HG03520 (cell line): ENCODE data around the gene SH3GLB2.

Experiments
- ATAC-seq: cut with Tn5 transposase; IDR thresholded peaks from one replicate; pipeline ENCODE4 v1.9.1; 2021; ENCODE audit warnings: mild to moderate bottlenecking, moderate library complexity; ENCODE audit not compliant: unreplicated experiment

SH3GLB2 gene

DNA sequence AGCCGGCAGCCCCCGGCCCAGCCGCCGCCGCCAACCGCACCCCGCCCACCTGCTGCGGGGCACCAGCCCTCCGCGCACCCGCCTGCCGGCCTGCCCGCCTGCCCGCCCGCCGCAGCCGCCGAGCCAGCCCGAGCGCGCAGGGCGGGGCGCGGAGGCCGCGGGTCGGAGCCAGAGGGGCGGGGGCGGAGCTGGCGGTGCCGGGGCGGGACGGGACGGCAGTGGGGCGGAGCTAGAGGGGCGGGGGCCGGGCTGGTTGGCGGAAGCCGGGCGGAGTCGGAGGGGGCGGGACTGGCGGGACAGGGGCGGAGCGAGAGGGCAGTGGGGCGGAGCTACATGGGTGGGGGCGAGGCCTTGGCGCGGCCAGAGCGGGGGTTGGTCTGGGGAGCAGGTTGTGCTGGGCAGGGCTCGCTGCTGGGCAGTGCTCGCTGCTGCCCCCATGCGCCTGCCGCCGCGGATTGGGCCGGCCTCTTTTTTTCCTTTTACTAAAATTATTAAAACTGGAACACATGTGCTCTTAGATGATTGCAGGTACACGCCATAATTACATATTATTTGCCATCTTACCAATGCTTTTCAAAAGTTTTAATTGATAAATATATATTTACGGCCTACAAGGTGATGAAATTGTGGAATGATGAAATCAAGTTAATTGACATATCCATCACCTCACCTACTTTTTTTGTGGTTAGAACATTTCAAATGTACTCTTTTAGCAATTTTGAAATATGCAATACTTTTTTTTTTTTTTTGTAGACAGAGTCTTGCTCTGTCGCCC is at the start of gene SH3GLB2:
TSS of gene SH3GLB2 (minus strand) at position 140 of the 775 bp plus-strand sequence. CDS start 177 bp downstream, outside the sequence.
- peak; percentile 58 for ATAC-seq

DNA sequence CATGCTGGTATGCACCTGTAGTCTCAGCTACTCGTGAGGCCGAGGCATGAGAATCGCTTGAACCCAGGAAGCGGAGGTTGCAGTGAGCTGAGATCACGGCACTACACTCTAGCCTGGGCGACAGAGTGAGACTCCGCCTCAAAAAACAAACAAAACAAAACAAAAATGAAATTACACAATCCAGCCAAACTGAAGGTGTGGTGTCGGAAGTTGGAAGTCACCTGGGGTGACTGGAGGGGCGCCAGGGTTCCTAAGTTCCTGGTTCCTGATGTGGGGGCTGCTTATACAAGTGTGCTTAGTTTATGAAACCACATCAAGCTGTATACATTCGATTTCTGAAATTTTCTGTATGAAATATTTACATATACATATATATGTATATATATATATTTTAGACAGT is 49.1 kb upstream of the SH3GLB2 start:
- no peak for ATAC-seq

DNA sequence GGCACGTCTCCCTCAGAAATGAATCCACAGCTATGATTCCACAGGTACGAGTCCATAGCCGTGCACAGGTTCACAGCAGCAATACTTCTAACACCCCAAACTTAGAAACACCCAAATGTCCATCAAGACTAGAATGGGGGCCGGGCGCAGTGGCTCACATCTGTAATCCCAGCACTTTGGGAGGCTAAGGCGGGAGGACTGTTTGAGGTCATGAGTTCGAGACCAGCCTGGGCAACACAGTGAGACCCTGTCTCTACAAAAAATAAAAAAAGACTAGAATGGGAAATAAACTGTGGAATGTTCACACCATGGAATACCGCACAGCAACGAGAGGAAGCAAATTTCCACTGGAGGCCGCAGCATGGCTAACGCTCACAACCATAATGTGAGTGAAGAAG is 48.5 kb upstream of the SH3GLB2 start:
- ATAC-seq, result no peak

DNA sequence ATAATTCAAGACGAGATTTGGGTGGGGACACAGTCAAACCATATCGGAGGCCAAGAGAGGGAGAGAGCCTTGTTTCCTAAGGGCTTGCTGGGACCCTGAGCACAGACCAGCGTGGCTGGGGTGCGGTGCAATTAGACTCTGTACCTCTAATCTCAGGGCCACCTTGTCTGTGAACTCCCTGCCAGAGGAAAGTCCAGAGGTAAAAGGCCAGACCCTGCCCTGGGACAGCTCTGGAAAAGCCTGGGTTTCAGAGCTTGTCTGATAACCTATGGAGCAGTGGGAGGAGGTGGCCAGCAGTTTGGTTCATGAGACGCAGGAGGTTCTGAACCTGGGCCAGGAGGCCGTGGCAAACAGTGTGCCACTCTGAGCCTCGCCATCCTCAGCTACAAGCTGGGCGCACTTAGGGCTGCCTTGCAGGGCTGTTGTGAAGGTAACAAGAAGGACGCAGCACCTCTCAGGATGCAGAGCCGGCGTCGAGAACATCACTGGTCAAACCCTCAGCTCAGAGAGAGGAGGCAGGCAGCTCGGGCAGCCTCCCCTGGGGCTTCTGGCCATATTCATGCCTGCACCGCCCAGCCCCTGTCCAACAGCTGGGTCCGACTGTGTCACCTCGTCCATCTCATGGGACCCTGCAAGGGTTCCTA is 48.0 kb upstream of the SH3GLB2 start:
- ATAC-seq, result no peak

DNA sequence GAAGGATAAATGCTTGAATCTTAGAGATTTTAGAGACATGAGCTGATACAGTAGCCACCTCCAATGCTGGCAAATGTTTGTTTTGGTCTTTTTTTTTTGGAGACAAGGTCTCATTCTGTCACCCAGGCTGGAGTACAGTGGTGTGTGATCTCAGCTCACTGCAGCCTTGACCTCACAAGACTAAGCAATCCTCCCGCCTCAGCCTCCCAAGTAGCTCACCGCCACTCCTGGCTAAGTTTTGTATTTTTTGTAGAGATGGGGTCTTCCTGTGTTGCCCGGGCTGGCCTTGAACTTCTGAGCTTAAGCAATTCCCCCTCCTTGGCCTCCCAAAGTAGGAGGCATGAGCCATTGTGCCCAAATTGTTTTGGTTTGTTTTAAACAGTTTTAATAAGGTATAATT is 46.0 kb upstream of the SH3GLB2 start:
- ATAC-seq, result no peak

DNA sequence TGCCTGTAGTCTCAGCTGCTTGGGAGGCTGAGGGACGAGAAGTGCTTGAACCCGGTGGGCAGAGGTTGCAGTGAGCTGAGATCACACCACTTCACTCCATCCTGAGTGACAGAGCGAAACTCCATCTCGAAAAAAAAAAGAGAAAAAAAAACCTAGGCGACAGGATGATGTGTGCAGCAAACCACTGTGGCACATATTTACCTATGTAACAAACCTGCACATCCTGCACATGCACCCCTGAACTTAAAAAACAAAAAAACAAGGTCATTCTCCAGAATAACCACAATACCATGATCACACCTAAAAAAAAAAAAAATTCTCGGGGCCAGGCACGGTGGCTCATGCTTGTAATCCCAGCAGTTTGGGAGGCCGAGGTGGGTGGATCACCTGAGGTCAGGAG is 45.3 kb upstream of the SH3GLB2 start:
- ATAC-seq, result no peak

DNA sequence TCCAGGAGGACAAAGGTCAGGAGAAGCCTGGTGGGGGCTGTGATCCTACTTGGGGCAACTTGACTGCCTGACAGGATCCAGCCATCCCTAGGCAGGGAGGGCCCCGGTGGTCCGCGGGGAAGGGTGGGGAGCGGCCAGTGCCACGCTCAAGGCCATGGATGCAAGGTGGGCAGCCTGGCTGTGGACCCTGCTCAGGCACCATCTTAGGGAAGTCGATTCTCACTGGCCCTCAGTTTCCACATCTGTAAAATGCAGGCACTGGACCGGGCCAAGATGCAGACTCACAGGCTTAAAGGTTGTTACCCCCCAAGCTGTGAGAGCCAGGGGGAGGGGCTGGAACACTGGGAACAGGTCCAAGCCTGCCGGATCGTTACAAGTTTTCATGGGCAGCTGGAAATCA is 44.0 kb upstream of the SH3GLB2 start:
- no peak for ATAC-seq

DNA sequence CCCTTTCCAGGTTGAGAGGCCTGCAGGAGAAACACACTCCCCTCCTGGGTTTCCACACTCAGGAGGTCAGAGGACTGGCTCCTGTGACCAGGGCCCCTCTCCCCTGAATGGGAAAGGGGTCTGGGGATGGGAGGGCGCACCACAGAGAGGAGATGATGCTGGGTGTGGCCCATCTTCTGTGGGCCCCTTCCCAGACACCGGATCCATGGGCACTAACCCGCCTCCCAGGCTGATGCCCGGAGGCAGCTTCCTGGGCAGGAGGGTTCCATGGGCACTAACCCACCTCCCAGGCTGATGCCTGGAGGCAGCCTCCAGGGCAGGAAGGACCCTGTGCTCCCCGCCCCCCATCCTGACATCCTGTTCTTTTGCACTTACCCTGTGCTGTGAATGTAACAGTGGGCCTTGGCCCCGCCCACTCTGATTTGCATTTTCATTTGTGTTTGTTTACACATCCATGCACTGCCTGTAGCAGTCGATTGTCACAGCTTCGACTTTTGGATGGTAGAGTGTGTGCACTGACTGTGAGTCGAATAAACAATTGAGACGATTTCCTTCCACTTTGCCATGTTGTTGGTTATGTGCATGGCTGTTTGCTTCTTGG is 43.5 kb upstream of the SH3GLB2 start:
- no peak for ATAC-seq

DNA sequence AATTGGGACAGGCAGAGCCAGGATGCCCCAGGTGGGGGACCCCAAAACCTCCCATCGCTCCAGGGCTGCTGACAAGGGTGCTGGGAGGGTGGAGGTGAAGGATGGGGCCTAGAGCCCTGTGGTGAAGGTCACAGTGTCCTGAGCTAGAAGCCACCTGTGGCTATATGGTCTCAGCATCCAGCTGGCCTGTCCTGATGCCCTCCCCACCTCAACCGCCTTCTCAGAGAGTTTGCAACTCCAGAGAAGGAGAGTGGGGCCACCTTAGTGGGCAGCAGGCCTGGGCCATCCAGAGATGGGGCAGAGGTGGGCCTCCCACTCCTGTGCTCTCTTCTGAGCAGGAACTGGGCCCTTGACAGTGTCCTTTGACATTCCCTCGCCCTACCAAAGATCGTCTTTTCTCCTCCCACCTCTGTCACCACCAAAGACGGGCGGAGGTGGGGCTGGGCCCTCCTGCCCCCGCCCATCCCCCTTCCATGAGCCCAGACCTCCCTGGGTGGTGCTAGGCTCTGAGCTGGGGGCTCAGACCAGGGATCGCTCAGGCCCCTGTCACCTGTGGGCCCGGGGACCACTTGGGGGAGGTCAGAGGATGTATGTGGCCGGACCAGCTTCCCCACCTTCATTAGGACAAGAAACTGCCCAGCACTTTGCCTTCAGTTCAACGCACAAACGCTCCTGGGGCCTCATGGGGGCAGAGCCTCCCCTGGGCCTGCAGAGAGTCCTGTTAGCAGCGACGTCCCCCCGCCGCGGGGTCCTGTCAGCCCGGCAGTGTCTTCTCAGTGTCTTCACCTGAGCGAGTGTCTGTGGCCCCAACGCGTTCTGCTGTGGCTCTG is 42.8 kb upstream of the SH3GLB2 start:
- no peak for ATAC-seq

DNA sequence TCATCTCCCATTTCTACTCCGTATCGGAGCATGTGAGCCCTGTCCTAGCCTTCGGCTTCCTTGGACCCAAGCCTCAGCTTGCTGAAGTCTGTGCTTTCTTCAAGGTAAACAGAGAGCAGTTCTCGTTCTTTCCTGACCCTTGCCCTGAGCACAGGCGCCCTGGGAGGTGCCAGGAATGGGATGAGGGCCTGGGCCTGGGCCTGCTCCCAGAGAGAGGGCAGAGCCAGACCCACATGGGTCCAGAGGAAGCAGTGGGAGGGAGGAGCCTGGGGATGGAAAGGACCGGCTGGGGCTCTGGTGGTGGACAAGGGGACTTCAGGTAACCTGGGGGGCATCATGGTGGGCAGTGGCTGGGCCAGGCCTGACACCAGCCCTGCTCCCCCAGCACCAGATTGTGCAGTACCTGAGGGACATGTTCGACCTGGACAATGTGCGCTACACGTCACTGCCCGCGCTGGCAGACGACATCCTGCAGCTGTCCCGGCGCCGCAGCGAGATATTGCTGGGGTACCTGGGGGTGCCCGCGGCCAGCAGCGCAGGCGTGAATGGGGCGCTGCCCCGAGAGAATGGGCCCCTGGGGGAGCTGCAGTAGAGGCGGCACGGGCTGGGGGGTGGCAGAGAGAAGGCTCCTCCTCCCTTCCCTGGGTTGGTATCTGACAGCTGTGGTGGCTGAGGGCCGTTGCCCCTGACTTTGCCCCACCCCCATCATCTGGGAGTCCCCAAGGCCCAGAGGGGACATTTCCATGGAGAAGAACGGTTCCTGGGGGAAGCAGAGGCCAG is 41.9 kb upstream of the SH3GLB2 start:
- no peak for ATAC-seq

DNA sequence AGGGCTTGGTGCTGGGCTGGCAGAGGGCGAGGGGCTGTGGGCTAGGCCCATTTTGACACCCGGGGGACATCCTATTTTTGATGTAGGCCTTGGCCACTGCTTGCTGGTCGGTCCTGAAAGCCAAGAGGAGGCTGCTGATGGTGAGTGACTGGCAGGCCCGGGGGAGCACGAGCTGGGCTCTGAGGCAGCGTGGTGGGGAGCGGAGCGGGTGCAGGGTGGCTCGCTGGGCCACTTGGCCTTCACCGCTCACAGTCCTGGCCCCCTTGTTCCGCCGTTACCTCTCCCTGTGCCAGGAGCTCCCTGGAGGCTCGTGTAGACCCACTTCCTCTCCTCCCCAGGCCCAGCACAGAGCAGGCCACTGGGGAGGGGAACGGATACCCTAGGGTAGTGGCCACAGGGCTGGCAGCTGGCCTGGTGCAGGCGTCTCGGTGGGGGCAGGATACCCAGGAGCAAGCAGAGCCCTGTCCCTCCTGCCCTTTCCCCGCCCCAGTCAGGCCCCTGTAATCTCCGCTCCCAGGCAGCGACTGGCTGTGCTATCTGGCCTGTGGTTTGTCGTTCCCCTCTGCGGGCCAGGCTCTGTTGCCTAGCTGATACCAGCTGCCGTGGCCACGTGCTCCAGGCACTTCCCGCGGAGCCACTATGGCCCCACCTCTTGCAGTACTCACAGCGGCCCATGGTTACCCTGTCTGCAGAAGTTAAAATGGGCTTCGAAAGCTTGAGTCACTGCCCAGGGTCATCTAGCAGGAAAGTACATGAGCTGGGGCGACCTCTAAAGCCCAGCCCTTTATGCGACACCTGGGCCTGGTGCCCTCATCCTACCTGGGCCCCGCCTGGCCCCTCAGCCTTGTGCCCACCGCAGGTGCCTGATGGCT is 41.1 kb upstream of the SH3GLB2 start:
- no peak for ATAC-seq

DNA sequence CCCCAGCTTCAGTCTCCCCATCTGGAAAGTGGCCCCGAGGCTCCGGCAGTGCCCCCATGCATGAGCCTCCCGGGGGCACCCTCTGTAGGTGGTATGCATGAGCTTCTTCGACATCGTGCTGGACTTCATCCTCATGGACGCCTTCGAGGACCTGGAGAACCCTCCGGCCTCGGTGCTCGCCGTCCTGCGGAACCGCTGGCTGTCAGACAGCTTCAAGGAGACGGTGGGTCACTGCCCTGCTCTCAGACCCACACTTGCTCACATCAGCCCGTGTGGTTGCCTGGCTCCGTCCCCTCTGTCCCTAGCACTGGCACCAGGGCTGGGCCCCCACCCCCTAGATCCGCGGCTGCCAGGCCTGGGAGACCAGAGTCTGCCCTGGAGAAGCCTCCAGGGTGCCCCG is 40.0 kb upstream of the SH3GLB2 start:
- no peak for ATAC-seq

DNA sequence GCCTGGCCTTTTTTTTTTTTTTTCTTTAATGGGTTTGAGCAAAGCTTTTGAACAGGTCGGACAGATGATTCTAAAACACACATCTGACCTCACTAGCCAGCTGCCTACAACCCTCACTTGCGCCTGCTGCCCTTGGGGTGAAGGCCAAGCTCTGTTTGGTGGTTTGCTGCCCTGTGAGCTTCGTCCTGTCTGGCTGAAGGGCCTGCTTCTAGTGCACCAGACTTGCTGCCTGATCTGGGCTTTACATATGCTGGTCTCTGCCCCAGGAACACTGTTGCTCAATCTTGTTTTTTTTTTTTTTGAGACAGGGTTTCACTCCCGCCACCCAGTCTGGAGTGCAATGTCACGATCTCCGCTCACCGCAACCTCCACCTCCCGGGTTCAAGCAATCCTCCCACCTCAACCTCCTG is 36.4 kb upstream of the SH3GLB2 start:
- no peak for ATAC-seq

DNA sequence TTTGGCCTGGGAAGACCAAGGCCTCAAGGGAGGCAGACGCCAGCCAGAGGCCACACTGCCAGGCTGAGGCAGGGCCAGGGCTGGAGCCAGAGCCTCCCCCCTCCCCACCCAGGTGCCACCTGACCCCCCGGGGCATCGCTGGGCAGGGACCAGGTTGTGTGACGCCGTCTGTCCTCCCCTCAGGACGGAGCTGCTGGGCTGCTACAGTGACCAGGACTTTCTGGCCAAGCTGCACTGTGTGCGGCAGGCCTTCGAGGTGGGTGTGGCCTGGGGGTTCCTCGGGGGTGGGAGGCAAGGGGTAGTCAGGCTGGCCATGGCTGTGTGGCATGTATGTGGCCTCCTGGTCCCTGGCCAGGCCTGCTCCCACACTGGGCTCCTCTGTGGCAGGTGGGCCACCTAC is 34.9 kb upstream of the SH3GLB2 start:
- no peak for ATAC-seq

DNA sequence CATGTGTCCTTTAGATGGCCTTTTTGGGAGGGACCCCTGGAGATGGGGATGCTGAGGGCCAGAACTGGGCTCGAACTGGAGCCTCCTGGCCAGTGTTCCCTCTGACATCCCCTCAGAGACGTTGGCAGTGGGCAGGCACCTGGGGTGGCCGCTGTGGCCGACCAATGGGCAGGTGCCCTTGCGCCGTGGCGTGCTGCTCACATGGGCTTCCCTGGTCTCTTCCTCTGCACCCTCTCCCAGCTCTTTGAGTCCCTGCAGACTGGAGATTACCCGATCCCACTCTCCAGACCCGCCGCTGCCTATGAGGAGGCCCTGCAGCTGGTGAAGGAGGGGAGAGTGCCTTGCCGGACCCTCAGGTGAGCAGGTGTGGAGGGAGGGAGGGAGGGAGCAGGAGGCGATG is 32.9 kb upstream of the SH3GLB2 start:
- no peak for ATAC-seq

DNA sequence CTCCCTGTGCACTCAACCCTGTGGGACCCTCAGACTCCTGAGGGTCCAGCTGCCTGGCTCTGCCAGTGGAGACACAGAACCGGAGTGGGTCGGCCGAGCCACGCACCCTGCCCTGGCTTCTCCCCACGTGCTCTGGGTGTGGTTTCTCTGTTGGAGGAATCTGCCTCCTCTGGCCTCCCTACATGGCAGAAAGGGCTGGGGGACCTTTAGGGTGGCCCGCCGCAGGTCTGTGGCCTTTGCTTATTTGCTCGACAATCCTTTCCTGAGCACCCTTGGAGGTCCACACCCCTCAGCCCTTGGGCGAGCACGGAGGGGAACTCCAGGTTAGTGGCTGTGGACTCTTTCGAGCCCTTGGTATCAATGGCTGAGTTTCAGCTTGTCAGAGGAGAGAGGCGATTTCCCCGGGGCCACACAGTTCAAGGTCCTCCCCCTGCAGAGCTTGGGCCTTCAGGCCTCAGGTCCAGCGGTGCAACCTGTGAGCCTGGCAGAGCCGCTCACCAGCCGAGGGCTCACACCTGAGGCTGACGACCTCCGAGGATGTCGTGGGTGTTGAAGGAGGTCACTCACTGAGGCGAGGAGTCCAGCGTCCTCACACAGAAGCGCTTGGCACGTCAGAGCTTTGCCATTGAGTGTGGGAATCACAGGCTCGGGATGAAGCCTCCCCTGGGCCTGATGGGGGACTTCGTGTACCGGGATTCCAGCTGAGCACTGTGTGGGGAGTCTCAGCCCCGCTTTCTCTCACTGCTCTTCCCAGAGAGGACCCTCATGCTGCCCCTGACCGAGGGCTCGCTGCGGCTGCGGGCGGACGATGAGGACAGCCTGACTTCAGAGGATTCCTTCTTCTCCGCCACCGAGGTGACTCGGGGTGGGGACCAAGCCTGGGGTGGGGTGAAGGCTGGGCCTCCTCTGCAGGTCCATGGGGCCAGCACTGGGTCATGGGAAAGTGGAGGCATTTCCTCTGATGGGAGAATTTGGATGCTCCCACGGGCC is 32.0 kb upstream of the SH3GLB2 start:
- no peak for ATAC-seq

DNA sequence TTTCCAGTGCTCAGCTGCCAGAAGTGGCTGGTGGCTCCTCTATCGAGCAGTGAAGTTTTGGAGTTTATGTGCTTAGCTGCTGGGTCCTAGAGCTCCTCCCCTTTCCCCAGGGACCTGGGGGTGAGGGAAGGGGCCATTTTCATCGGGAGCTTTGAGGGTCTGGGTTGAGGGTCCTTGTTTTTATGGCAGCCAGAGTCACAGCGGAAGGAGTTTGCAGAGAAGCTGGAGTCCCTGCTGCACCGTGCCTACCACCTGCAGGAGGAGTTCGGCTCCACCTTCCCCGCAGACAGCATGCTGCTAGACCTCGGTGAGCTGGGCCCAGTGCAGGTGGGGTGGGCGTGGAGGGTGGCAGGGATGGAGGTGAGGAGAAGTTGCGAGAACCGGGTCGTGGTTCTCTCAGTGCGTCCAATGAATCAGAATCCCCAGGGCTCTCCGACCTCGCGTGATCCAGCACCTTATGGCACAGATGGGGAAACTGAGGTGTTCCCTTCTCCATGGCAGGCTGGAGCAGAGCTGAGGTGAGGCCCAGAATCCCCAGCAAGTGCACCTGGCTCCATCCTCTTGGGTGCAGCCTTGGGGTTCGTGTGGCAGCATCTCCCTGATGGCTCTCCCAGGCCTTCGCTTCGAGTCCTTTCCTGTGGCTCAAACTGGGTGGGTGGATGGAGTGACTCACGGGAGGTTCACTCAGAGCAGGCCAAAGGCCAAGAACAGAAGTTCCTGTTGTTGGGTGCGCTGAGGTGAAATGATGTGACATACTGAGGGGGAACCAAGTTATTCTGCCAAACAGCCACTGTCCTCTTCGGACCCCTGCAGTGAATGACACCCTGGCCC is 31.0 kb upstream of the SH3GLB2 start:
- no peak for ATAC-seq
